MG63 (cell line): ENCODE measurements around the gene FAM53A. TPM values are rescaled to one million over a fixed set of nuclear protein-coding genes. Genes with fewer than 3 reads are reported as not detected.

Experiments used
- DNase-seq: peaks from one replicate; pipeline ENCODE4 v3.0.0-alpha.2; 2020
- H3K27me3 ChIP-seq: fragments of 250-450 bp; sonication (Bioruptor Pico); 2 replicates; pipeline ENCODE4 v1.5.1; 2020; ENCODE audit warnings: mild to moderate bottlenecking, moderate library complexity
- H3K36me3 ChIP-seq: fragments of 250-450 bp; sonication (Bioruptor Pico); 2 replicates; pipeline ENCODE4 v1.5.1; 2020; ENCODE audit warnings: mild to moderate bottlenecking, moderate library complexity
- H3K4me3 ChIP-seq: fragments of 250-450 bp; sonication (Bioruptor Pico); 2 replicates; pipeline ENCODE4 v1.5.1; 2020; ENCODE audit warnings: mild to moderate bottlenecking, moderate library complexity
- H3K9me3 ChIP-seq: fragments of 250-450 bp; sonication (Bioruptor Pico); 2 replicates; pipeline ENCODE4 v1.5.1; 2020; ENCODE audit warnings: mild to moderate bottlenecking, moderate library complexity
- total RNA-seq: library from RNA; depleted of rRNA; stranded (reverse); fragments of >200 nt; shearing (Covaris generic); gene quantifications from 2 replicates; pipeline ENCODE4 v1.2.3, GENCODE V29; 2014; ENCODE audit warnings: low replicate concordance; rRNA removed

Gene FAM53A, protein sequence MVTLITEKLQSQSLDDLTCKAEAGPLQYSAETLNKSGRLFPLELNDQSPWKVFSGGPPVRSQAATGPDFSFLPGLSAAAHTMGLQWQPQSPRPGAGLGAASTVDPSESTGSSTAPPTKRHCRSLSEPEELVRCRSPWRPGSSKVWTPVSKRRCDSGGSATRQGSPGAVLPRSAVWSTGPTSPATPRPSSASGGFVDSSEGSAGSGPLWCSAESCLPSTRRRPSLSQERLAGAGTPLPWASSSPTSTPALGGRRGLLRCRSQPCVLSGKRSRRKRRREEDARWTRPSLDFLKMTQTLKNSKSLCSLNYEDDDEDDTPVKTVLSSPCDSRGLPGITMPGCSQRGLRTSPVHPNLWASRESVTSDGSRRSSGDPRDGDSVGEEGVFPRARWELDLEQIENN
- total RNA-seq, result 2.6 and 4.0 TPM in 2 replicates

DNA sequence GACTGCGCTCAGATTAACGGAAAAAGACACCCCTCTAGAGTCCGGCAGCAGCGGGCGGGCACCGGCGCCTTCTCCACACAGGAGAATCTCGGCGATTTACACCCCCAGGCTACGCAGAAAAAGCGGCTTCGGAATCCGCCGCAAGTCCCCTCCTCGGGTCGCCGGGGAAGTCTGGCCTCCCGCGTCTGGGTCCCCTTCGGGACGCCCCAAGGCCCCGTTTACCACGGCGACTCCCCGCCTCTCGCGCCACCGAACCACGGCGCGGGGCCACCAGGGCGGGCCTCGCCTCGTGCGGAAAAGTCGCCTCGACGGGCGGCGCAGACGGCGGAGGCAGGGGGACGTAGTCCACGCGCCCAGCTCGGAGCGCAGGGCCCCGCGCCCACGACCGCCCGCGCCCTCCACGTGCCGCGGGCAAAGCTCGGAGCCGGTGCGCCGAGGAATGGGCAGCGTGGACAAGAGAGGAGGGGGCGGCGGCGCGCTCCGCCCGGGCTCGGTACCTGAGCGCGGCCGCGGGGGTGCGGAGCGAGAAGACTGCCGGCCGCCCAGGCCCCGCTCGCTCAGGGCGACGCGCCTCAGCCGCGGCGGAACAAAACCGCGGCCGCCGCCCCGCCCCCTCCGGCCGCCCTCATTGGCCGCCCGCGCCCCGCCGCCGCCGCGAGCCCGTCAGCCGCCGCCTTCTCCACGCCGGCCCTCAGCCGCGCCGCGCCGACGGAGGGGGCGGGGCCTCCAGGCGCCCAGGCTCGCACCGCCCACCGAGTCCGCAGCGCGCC is at the start of gene FAM53A:
FAM53A (minus strand) TSS at position 578 of the 770 bp plus-strand sequence. CDS start 15,572 bp downstream, outside the sequence.
- Histone ChIP-seq H3K27me3 (no peaks in the 10 kb centered on the region), H3K36me3 (no peaks in the 10 kb centered on the region), H3K4me3 (peak within 1 kb of the TSS; percentile 55), H3K9me3 (no peaks in the 10 kb centered on the region)
- DNase-seq, result peak; percentile 79

- no peak for DNase-seq
- H3K36me3 ChIP-seq, result peaks cover 53% of the 10 kb centered on the region
- H3K4me3 ChIP-seq, result no peak overlapping the region
- no peaks in the 10 kb centered on the region for H3K9me3 ChIP-seq
- no peaks in the 10 kb centered on the region for H3K27me3 ChIP-seq
Measured at GRCh38 chr4:1732911-1733310, 48.8 kb upstream of the FAM53A start.

DNA sequence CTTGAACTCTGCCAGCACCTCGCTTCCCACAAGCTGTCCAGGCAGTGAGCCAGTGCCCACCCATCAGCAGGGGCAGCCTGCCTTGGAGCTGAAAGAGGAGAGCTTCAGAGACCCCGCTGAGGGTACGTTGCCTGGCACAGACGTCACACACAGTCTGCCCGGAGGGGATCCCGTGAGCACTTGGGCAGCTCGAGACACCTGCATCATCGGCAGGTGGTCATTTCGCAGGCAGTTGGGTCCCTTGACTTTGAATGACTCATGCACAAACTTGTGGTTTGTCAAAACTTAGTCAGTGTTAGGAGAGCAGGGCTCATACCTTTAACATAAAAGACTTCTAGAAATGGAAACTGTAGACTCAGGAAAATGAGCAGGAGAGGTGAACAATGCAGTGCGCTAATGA is 47.1 kb upstream of the FAM53A start:
- no peak overlapping the region for H3K4me3 ChIP-seq
- H3K36me3 ChIP-seq, result peaks cover 58% of the 10 kb centered on the region
- DNase-seq, result no peak
- no peaks in the 10 kb centered on the region for H3K27me3 ChIP-seq
- no peaks in the 10 kb centered on the region for H3K9me3 ChIP-seq

- Histone ChIP-seq H3K36me3 (peaks cover 58% of the 10 kb centered on the region), H3K9me3 (no peaks in the 10 kb centered on the region), H3K27me3 (no peaks in the 10 kb centered on the region), H3K4me3 (no peak overlapping the region)
- no peak for DNase-seq
Measured at GRCh38 chr4:1730532-1731135, 46.5 kb upstream of the FAM53A start.

- H3K4me3 ChIP-seq, result no peak overlapping the region
- no peak for DNase-seq
- peaks cover 56% of the 10 kb centered on the region for H3K36me3 ChIP-seq
Measured at GRCh38 chr4:1728061-1728980, 44.2 kb upstream of the FAM53A start.

DNA sequence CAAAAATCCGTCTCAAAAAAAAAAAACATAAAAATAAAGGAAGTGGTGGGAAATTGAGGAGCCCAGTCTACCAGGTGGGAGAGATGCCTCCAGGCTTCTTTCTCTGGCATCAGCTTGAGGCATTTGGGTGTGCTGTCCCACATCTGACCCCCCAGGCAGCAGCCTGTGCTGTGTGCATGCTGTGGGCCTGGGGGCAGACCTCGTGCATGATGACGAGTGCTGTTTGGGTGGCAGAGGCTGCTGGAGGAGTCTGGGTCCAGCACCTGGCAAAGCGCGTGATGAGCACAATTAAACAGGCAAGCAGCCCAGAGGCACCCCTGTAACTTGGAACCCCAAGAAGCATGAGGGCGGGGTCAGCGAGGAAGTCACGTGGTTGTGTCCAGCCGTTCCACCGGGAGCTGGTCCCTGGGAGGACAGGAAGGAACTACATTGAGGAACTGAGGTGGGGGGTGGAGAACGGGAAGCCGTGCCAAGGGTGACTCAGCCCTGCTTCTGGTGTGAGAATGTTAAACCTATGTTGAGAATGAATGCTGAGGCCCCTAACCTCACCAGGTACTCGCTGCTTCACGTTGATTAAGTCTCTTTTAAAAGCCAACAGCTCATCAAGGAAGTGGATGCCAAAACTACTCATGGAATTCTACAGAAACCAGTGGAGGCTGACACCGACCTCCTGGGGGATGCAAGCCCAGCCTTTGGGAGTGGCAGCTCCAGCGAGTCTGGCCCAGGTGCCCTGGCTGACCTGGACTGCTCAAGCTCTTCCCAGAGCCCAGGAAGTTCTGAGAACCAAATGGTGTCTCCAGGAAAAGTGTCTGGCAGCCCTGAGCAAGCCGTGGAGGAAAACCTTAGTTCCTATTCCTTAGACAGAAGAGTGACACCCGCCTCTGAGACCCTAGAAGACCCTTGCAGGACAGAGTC is 43.3 kb upstream of the FAM53A start:
- peak; percentile 73 for DNase-seq
- Histone ChIP-seq H3K9me3 (no peaks in the 10 kb centered on the region), H3K27me3 (no peaks in the 10 kb centered on the region), H3K36me3 (peaks cover 54% of the 10 kb centered on the region), H3K4me3 (no peak overlapping the region)

More at GRCh38 chr4:1728061-1728980, 44.2 kb upstream of the FAM53A start:
- no peaks in the 10 kb centered on the region for H3K9me3 ChIP-seq
- H3K27me3 ChIP-seq, result no peaks in the 10 kb centered on the region

DNA sequence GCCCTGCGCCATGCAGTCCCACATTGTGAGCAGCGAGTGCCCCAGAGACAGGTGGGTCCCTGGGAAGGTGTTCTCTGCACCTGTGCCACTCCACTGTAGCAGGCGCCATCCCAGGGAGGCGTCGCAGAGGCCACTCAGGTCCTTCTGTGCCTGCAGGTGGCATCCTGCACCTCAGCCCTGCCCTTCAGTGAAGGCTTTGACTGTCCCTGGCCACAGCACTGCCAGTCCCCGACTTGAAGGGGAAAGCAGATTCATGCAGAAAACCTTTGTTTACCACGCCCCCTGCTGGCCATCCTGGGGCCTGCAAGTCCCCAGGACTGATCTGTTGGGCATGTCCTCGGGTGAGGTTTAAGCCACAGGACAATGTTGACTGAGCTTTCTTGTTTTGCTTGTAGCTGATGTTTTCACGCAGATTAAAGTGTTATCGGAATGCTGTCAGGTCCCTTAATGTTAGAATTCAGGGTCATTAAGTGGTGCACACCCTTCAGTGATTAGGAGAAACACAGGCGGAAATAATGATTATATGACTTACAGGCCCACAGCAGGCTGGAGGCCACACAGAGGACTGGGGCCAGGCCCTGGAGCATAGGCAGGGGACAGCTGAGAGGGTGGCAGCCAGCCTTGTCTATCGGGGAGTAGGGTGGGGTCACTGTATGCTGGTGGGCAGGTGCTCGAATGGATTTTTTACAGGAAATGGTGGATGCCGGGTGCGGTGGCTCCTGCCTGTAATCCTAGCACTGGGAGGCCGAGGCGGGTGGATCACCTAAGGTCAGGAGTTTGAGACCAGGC is 42.2 kb upstream of the FAM53A start:
- Histone ChIP-seq H3K36me3 (peaks cover 54% of the 10 kb centered on the region), H3K9me3 (no peaks in the 10 kb centered on the region), H3K27me3 (no peaks in the 10 kb centered on the region), H3K4me3 (no peak overlapping the region)
- peak; percentile 49 for DNase-seq

- Histone ChIP-seq H3K36me3 (peaks cover 50% of the 10 kb centered on the region), H3K9me3 (no peaks in the 10 kb centered on the region), H3K27me3 (no peaks in the 10 kb centered on the region), H3K4me3 (no peak overlapping the region)
- no peak for DNase-seq
Measured at GRCh38 chr4:1725521-1725920, 41.4 kb upstream of the FAM53A start.

GRCh38 chr4:1723131-1723801 is 39.2 kb upstream of the FAM53A start:
- H3K4me3 ChIP-seq, result peak overlapping the region; percentile 67
- H3K9me3 ChIP-seq, result no peaks in the 10 kb centered on the region
- H3K36me3 ChIP-seq, result peaks cover 40% of the 10 kb centered on the region
- no peaks in the 10 kb centered on the region for H3K27me3 ChIP-seq
- DNase-seq, result no peak

- no peaks in the 10 kb centered on the region for H3K27me3 ChIP-seq
- peaks cover 34% of the 10 kb centered on the region for H3K36me3 ChIP-seq
- no peaks in the 10 kb centered on the region for H3K9me3 ChIP-seq
- no peak for DNase-seq
- H3K4me3 ChIP-seq, result peak overlapping the region; percentile 67
Measured at GRCh38 chr4:1722551-1723118, 38.5 kb upstream of the FAM53A start.

- H3K9me3 ChIP-seq, result no peaks in the 10 kb centered on the region
- peak overlapping the region; percentile 67 for H3K4me3 ChIP-seq
- peaks cover 28% of the 10 kb centered on the region for H3K36me3 ChIP-seq
- H3K27me3 ChIP-seq, result no peaks in the 10 kb centered on the region
- no peak for DNase-seq
Measured at GRCh38 chr4:1721666-1722550, 37.8 kb upstream of the FAM53A start.

- H3K9me3 ChIP-seq, result no peaks in the 10 kb centered on the region
- peak within 1 kb of the TSS; percentile 67 for H3K4me3 ChIP-seq
- peak; percentile 86 for DNase-seq
- peaks cover 20% of the 10 kb centered on the region for H3K36me3 ChIP-seq
- H3K27me3 ChIP-seq, result no peaks in the 10 kb centered on the region
Measured at GRCh38 chr4:1721003-1721665, 37.0 kb upstream of the FAM53A start, which contains the start of the genes TACC3 and TMEM129. Gene TACC3 (plus strand): TSS chr4:1721521. CDS start chr4:1723422, 1,901 bp downstream. Gene TMEM129 (minus strand): TSS chr4:1721323. CDS start chr4:1720837, 486 bp downstream.
